NCI-H1092 (cell line): Measurements from ENCODE around the gene PAPSS1.
"Not testable (repeated sequence)": the region's sequence is repeated elsewhere in the genome, so short reads cannot be mapped to it uniquely, and the experiment has no call there.

Experiments
- DNase-seq: peaks from one replicate; lab custom pipeline; 2025; lab: John Stamatoyannopoulos, UW

Gene PAPSS1

DNA sequence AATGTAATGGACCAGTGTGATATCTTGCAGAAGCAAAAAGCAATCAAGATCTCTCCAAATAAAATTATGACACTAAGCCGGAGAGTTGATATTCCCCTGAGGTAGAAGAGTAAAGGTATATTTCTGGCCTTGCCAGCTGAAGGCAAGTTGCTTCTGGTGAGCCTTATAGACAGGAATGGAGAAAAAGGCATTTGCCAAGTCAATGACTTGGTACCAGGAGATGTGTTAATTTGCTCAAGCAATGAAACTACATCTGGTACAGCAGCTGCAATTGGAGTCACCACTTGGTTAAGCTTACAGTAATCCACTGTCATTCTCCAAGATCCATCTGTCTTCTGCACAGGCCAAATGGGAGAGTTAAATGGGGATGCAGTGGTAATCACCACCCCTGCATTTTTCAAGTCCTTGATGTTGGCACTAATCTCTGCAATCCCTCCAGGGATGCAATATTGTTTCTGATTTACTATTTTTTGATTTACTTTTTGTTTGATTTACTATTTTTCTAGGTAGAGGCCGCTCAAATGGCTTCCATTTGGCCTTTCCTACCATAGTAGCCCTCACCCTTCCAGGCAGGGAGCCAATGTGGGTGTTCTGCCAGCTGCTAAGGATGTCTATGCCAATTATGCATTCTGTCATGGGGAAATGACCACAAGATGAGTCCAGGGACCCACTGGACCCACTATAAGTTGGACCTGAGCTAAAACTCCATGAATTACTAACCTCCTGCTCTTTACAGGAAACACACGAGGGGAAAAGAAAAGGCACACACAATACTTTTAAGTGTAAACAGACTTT is 6.3 kb upstream of the PAPSS1 start:
- not testable (repeated sequence) for DNase-seq

DNA sequence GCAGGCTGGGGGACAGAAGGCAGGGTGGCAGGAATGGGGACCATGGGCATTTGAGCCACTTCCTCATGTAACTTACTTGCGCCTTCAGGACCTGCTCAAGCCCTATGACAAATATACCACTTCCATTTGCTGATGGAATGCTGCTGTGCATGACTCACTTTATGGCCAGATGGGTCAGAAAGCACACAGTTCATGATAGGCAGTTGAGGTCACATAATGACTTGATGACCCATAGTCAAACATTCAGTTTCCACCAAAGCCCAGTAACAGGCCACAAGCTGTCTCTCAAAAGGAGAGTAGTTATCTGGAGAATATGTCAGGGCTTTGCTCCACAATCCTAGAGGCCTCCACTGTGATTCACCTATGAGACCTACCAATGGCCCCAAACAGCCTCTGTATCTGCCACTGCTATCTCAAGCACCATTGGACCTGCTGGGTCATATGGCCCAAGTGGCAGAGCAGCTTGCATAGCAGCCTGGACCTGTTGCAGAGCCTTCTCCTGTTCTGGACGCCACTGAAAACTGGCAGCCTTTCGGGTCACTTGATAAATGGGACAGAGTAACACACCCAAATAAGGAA is 5.3 kb upstream of the PAPSS1 start:
- no peak for DNase-seq

DNA sequence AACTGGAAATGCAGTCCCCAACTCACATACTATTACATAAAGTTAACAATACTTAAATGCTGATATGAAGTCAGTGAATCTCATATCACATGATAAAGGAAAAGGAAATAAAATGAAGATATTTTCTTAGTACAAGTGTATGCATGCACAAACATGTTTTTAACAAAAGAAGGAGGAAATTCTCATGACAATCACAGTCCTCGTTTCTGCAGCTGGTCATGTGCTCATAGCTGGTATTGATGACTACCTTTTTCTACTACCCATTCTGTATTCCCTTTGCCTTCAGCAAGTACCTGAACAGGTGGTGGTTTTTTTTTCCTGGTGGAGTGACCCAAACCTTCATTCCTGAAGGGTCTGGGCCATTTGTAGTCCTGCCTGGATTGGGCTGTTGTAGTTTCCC is 3.3 kb upstream of the PAPSS1 start:
- not testable (repeated sequence) for DNase-seq

DNA sequence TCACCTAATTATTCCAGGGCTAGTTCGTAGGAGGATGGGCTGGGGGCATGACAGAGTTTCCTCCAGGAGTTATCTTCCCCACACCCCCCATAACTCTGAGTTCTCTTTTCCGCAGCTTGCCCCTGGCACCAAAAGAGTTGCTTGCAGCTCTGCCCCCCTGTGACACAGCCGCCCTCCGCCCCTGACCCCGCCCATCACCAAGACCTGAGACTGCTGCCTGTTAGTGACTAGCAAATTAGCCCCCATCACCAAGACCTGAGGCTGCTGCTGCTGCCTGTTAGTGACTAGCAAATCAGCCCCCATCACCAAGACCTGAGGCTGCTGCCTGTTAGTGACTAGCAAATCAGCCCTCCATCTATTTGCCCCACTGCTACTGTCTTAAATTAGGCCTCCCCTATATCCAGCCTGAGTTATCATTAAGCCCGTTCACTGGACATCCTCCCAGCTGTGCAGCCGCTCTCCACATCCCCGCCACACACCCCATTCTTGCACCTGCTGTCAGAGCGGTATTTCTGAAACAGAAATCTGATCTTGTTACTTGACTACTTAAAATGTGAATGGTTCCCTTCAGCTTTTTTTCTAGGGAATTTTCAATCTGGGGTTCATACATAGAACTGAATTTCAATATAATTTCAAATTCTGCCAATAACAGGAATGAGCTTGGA is 1.5 kb upstream of the PAPSS1 start:
- peak; percentile 9 for DNase-seq

DNA sequence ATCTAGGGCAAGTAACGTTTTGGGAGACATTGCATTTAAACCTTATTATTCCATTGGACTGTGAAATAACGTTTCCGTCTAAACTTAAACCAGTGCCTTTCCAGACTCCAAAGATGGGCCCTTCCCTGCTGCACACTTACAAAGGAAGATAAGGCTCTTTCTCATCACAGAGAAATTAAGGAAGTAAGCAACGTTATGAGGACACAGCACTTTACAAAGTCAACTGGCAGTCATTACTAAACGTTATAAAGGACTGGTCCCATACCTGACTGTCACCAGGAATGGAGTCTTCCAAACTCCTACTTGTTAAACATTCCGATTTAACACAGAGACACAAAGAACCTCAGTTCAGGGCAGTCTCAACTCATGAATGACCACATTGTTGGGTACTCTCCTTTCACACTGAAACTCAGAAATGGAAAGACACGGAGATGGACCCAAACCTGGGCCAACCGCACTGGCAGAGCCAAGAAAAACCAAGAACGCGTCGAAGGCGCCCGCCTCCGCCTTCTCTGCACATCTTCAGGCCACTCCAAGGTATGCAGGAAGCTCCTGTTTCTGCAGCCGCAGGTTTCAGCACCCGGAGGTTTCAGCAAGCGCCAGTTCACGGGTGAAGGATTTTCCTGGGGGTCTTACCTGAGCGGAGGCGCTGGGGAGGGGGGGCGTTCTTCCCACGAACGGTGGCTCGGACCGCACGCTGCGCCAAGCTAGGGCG is 670 bp downstream of the PAPSS1 start:
- DNase-seq, result no peak

DNA sequence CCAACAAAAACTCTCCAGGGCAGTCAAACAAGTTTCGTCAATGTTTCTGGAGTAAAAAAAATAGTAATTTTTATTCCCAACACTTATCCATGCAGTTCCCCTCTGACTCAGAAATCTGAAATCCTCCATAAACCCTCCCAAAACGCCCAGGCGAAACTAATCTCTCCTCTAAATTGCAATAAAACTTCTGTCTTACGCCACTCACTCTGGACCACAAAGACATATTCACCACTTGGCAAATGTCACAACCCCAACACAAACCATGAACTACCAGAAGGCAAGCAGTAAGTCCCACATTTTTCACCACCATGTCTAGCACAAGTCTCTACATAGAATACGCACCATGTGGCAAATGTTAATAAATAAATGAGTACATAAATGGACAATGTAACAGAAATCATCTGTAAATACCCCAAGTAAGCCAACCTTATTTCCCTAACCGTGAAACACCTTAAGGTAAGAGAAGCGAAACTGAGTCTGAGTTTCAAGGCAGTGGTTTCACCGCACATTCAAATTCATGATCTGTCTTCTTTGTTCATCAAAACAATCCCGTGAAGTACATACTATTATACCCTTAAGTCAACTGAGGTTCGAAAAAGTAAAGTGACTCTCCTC is 1.6 kb downstream of the PAPSS1 start:
- DNase-seq, result no peak

DNA sequence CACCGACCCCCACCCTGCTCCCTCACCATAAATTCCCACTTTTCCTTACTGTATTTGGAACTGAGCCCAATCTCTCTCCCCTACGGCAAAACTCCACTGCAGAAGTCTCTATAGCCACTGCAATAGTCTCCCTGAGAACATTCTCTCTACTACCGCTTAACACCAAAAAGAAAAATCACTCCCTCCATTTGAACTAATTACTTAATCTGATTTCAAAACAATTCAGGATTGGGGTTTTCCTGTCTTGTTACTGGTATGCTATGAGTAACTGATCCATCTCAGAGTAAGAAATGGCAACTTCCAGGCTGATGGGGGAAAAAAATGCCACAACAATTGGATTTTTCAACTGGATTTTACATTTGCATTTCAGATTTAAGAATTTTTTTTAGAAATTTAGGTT is 5.8 kb downstream of the PAPSS1 start:
- no peak for DNase-seq

DNA sequence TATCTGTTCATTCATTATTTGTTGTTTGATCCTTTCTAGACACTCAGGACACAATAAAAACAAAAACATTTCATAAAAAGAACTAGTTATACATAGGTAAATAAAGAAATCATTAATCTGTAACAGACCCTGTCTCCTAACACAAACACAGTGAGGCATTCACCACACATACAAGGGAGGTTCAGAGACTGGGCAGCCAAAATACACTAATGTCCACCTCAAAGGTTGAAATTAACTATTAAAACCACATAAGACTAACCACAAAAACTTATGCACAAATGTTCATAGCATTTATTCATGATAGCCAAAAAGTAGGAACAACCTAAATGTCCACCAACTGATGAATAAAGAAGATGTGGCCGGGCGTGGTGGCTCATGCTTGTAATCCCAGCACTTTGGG is 7.8 kb downstream of the PAPSS1 start:
- no peak for DNase-seq

DNA sequence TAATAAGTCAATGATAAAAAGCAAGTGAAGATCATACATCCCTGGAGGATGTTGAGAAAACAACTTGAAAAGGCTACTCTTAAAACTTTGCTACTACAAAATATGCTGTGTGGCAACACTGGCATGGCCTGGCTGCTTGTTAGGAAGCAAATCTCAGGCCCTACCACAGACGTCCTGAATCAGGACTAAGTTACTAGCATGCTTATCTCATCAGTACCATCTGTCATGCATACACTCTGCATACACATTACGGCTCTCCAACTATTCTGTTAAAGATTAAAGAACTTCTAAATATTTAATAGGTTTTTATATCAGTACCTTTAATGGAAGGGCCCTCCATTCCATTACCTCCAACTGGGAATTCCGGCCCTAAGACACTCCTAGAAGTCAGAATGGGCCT is 8.2 kb downstream of the PAPSS1 start:
- DNase-seq, result no peak

DNA sequence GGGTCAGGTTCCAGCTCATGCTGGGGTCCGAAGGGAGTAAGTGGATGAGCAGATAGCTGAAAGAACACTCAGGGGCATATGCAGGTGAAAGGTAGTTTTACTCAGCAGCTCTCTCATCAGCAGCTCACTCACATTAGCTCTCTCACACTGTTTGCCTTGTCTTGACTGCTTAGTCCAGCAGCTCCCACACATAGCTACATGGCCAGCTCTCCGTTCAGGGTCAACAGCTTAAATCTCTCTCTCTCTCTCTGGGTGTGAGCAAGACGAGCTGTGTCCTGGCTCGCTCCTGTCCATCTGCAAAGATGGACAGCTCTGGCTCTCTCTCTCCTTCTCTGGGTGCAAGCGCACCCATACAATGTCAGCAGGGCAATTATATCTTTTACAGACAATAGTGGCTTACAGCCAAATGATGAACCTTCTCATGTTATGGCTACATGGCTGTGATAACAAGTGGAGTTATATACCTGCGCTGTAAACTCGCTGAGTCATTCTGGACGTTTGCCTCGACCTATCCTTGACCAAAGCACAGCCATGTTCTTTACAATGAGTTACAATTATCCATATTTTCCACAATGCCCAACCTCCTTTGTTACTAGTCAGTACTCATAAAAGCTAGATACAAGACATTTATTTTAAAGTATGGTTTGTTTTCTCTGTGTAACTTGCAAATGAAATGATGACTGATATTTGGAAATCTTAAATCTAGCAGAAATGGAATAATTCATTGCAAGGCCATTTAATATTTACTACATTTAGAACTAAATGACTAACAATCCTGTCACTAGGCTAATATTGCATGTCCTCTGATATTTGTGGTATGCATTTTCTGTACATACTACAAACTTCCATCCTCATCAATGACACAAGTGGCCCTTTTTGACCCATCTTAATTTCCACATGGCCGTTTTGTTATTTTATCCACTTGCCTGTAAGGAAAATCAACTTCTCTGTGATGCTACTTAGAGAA is 9.3 kb downstream of the PAPSS1 start:
- no peak for DNase-seq

DNA sequence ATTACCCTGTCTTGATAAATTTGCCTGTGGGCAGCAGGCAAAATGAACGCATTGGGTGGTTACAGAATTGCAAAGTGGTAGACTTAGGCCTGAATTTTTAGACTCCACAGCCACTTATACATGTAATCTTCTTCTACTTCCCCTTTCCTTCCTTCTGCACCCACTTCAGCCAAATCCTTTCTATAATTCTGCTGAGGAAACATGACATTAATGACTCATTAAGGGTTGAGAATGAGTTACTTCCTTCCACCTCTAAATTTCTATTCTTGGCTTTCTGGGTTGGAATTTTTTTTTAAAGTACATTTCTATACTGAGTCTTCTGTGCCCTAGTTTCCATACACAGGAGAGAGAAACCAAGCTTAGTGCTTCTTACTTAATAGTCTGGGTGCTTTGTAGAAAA is 10.1 kb downstream of the PAPSS1 start:
- DNase-seq, result no peak

DNA sequence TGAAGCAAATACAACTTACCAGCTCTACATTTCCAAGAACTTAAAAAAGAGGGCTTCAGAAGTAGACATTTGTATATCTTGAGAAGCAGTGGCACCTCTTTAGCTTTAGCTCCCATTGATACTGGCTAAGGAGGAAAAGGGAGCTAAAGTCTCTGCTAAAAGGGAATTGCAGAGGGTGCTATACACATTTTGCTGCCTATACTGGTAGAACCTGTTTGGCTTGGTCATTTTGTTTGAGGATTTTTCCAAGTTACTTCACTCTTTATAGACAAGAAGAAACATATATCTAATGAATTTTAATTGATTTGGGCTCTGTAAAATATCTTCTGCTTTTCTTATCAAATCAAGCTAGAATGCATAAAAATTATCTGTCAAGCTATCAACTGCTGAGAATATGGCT is 11.8 kb downstream of the PAPSS1 start:
- DNase-seq, result no peak

DNA sequence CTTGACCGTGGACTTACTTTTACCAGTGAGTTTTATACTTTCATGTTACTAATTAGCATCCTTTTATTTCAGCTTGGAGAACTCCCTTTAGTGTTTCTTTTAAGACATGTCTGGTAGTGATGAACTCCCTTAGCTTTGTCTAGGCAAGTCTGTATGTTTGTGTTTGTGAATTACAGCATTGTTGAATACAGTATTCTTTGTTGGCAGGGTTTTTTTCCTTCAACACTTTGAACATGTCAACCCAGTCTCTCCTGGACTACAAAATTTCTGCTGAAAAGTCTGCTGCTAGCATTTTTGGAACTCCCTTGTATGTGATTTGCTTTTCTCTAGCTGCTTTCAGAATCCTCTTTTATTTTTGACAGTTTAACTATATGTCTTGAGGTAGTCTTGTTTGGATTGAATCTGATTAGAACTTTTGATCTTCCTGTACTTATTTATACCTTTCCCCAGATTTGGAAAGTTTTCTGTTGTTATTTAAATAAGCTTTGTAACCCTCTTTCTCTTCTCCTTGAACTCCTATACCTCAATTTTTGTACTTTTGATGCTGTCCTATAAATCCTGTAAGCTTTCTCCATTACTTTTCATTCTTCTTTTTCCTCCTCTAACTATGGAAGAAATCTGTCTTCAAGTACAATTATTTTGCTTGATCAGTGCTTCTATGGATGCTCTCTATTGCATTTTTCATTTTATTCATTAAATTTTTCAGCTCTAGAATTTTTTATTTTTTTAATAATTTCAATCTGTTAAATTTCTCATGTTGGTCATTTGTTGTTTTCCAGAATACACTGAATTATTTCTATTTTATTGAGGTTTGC is 14.1 kb downstream of the PAPSS1 start:
- DNase-seq, result no peak

DNA sequence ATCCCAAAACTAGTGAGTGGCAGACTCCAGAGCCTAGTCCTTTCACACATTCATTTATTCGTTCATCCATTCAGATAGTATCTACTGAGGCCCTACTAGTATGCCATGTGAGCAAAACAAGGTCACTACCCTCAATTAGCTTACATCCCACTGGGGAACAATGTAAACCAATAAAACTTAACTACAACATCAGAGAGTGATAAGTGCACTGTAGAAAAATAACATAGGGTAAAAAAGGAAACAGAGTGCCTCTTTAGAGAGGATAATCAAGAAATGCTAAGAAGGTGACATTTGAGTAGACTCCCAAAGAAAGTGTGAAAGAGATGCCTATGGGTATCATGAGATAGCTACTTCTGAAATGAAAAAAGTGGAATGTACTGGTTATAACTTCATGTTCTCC is 18.5 kb downstream of the PAPSS1 start:
- no peak for DNase-seq

DNA sequence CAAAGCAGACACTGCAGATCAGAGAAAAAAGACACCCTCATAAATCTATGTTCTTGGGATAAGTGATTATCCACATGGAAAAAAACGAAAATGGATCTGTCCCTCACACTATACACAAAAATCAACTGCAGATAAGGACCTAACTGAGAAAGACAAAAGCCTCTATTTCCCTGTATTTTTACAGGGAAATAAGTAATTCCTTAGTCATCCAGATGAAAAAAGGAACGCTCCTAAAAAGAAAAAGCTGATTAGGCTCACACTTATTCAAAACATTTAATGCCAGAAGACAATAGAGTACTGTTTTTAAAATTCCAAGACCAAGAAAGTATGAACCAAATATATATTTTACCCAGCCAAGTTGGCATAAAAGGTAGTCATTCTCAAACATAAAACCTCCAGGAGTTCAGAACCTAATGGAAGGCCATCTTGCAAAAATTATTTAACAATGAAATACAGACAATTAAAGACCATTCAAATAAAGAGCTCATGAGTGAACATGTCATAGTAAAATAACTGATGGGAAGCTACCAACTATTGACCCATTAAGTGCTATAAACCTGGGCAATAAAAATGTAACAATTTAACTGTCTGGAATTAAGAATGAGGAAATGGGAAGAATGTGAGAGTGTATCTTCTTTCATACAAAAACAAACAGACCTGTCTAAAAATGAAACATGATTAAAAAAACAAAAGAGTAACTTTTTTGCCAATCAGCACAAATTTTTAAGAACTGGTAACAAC is 20.4 kb downstream of the PAPSS1 start:
- no peak for DNase-seq

DNA sequence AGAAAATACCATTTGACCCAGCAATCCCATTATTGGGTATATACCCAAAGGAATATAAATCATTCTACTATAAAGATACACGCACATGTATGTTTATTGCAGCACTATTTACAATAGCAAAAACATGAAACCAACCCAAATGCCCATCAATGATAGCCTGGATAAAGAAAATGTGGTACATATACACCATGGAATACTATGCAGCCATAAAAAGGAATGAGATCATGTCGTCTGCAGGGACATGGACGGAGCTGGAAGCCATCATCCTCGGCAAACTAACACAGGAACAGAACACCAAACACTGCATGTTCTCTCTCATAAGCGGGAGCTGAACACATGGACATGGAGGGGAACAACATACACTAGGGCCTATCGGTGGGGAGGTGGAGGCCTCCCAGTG is 23.8 kb downstream of the PAPSS1 start:
- not testable (repeated sequence) for DNase-seq

DNA sequence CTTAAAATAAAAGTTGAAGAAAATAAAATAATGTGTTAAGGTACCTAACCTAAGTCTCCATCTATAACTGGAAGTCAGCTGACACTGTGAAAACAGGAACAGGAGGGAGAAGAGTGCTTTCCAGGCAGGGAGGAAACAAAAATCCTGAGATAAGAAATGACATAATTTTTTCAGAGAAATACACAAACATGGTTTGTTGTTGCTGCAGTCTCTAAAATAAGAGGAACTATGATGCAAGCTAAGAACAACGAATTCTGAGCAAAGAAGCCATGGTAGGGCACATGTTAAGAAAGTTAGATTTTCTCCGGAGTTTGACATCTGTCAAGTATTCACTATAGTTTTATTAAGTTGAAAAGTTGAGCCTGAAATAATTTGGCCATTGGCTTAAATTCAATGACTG is 26.9 kb downstream of the PAPSS1 start:
- DNase-seq, result no peak

DNA sequence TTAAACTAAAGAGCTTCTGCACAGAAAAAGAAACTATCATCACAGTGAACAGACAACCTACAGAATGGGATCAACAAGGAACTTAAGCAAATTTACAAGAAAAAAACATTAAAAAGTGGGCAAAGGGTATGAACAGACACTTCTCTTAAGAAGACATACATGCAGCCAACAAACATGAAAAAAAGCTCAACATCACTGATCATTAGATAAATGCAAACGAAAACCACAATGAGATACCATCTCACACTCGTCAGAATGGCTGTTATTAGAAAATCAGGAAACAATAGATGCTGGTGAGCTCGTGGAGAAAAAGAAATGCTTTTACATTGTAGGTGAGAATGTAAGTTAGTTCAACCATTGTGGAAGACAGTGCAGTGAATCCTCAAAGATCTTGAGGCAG is 27.8 kb downstream of the PAPSS1 start:
- no peak for DNase-seq

DNA sequence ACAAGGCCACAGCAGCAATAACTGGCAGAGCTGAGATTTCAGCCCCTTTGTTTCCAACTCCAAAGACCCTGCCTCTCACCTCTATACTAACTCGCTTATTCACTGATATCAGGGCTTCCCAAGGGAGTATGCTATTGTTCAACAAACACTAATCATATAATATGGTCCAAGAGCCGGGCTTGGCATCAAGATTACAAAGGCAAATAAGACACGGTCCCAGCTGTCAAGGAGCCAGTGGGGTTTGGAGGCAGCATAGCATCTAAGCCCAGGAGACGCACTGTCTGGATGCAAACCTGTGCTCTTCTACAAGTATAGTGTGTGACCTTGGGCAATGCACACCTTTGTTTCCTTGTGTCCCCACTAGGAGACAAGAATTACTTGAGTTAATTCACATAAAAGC is 28.7 kb downstream of the PAPSS1 start:
- peak; percentile 16 for DNase-seq
